ENCODE data around the gene RSL24D1. TPM values are rescaled to one million over a fixed set of nuclear protein-coding genes. Genes with fewer than 3 reads are reported as not detected.

The RSL24D1 gene
- total RNA-seq, 1 donor from 2014 or later: 113 TPM

GRCh38 chr15:55204464-55204863 lies 7.7 kb upstream of the RSL24D1 start:
- H3K36me3 ChIP-seq (ENCODE audit: control insufficient read depth, insufficient read depth, low read length): no peaks in the 10 kb centered on the region

GRCh38 chr15:55202206-55202605 lies 5.5 kb upstream of the RSL24D1 start:
- Histone ChIP-seq H3K27me3 (ENCODE audit: control insufficient read depth, insufficient read depth, low read length) (no peaks in the 10 kb centered on the region), H3K4me3 (ENCODE audit: low read depth, low read length) (no peak overlapping the region), H3K36me3 (ENCODE audit: control insufficient read depth, insufficient read depth, low read length) (no peaks in the 10 kb centered on the region)
- no peak for DNase-seq (ENCODE audit: low read depth)
- no peak for TF ChIP-seq CTCF (IDR thresholded peaks at IDR 0.05; ENCODE audit: insufficient read depth, low read length, poor library complexity, severe bottlenecking)

More at GRCh38 chr15:55204464-55204863, 7.7 kb upstream of the RSL24D1 start:
- TF ChIP-seq CTCF (IDR thresholded peaks at IDR 0.05; ENCODE audit: insufficient read depth, low read length, poor library complexity, severe bottlenecking): no peak
- no peak for DNase-seq (ENCODE audit: low read depth)
- Histone ChIP-seq H3K27me3 (ENCODE audit: control insufficient read depth, insufficient read depth, low read length) (no peaks in the 10 kb centered on the region), H3K4me3 (ENCODE audit: low read depth, low read length) (no peak overlapping the region)

- Histone ChIP-seq H3K4me3 (ENCODE audit: low read depth, low read length) (no peak overlapping the region), H3K36me3 (ENCODE audit: control insufficient read depth, insufficient read depth, low read length) (no peaks in the 10 kb centered on the region), H3K27me3 (ENCODE audit: control insufficient read depth, insufficient read depth, low read length) (no peaks in the 10 kb centered on the region)
- DNase-seq (ENCODE audit: low read depth): no peak
- no peak for TF ChIP-seq CTCF (IDR thresholded peaks at IDR 0.05; ENCODE audit: insufficient read depth, low read length, poor library complexity, severe bottlenecking)
Measured at GRCh38 chr15:55198706-55199105, 2.0 kb upstream of the RSL24D1 start.

- H3K27me3 ChIP-seq (ENCODE audit: control insufficient read depth, insufficient read depth, low read length): no peaks in the 10 kb centered on the region
- DNase-seq (ENCODE audit: low read depth): no peak
- TF ChIP-seq CTCF (IDR thresholded peaks at IDR 0.05; ENCODE audit: insufficient read depth, low read length, poor library complexity, severe bottlenecking): no peak
- H3K4me3 ChIP-seq (ENCODE audit: low read depth, low read length): peak overlapping the region; percentile 90
- H3K36me3 ChIP-seq (ENCODE audit: control insufficient read depth, insufficient read depth, low read length): no peaks in the 10 kb centered on the region
Measured at GRCh38 chr15:55197719-55198118, 978 bp upstream of the RSL24D1 start.

- Histone ChIP-seq H3K27me3 (ENCODE audit: control insufficient read depth, insufficient read depth, low read length) (no peaks in the 10 kb centered on the region), H3K36me3 (ENCODE audit: control insufficient read depth, insufficient read depth, low read length) (no peaks in the 10 kb centered on the region), H3K4me3 (ENCODE audit: low read depth, low read length) (peak overlapping the region; percentile 90)
- no peak for DNase-seq (ENCODE audit: low read depth)
- TF ChIP-seq CTCF (IDR thresholded peaks at IDR 0.05; ENCODE audit: insufficient read depth, low read length, poor library complexity, severe bottlenecking): no peak
Measured at GRCh38 chr15:55197362-55197705, 593 bp upstream of the RSL24D1 start.

GRCh38 chr15:55195996-55196395 lies 745 bp downstream of the RSL24D1 start:
- Histone ChIP-seq H3K36me3 (ENCODE audit: control insufficient read depth, insufficient read depth, low read length) (no peaks in the 10 kb centered on the region), H3K27me3 (ENCODE audit: control insufficient read depth, insufficient read depth, low read length) (no peaks in the 10 kb centered on the region), H3K4me3 (ENCODE audit: low read depth, low read length) (peak overlapping the region; percentile 90)
- no peak for DNase-seq (ENCODE audit: low read depth)
- no peak for TF ChIP-seq CTCF (IDR thresholded peaks at IDR 0.05; ENCODE audit: insufficient read depth, low read length, poor library complexity, severe bottlenecking)

Data from kidney epithelial cell (primary cell).